ENCODE results near the gene HDAC1.

HDAC1 gene

GRCh38 chr1:32377541-32378220 lies 85.8 kb downstream of the HDAC1 start:
- no peak for DNase-seq

GRCh38 chr1:32380057-32380456 lies 88.2 kb downstream of the HDAC1 start:
- DNase-seq, result no peak
